Activated CD4-positive, alpha-beta T cell treated with anti-CD3 and anti-CD28 coated beads for 48 hours (primary cell): ENCODE measurements around the gene ADAMTS13.

Experiments used
- DNase-seq: peaks from one replicate; pipeline ENCODE4 v3.0.0-alpha.2; 2020

Gene ADAMTS13

GRCh38 chr9:133474215-133474614 is 52.0 kb downstream of the ADAMTS13 start:
- no peak for DNase-seq

DNA sequence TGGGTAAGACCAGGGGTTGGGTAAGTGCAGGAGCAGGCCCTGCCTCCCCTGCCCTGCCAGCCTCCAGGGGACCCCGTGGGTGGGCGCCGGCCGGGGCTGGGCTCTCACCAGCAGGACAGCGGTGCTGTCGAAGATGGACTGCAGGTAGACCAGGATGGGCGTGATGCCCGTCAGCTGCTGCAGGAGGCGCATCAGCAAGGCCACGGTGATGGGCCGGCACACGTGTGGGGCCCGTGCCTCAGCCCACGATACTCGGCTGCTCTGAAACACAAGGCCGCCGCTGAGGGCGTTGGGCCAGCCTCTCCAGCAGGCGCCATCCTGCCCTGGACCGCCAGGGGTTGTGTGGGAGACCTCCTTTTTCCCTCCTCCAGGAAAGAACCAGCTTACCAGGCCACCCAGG is 52.7 kb downstream of the ADAMTS13 start:
- no peak for DNase-seq

GRCh38 chr9:133475292-133476012 is 53.3 kb downstream of the ADAMTS13 start:
- no peak for DNase-seq

- DNase-seq, result no peak
These were observed 54.1 kb downstream of the ADAMTS13 start for GRCh38 chr9:133476036-133476931.

GRCh38 chr9:133476941-133477340 is 54.8 kb downstream of the ADAMTS13 start:
- no peak for DNase-seq

DNA sequence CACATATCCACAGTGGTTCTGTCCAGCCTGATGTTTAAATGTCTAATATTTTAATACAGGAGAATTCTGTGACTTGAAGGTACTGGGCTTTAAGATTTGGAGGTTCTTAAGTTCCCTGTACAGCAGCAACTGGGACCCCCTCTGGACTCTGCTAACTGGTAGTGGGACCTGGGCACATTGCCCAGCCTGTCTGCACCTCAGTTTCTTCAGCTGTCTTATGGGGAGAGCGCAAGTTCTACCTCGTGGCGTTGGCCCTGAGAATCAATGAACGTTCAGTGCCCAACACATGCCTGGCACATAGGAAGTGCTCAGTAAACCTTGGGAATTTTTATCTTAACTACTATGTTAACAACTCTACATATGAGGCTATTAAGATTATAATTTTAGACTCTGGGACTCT is 55.3 kb downstream of the ADAMTS13 start:
- DNase-seq, result no peak

GRCh38 chr9:133477992-133478850 is 56.1 kb downstream of the ADAMTS13 start:
- DNase-seq, result peak; percentile 15

DNA sequence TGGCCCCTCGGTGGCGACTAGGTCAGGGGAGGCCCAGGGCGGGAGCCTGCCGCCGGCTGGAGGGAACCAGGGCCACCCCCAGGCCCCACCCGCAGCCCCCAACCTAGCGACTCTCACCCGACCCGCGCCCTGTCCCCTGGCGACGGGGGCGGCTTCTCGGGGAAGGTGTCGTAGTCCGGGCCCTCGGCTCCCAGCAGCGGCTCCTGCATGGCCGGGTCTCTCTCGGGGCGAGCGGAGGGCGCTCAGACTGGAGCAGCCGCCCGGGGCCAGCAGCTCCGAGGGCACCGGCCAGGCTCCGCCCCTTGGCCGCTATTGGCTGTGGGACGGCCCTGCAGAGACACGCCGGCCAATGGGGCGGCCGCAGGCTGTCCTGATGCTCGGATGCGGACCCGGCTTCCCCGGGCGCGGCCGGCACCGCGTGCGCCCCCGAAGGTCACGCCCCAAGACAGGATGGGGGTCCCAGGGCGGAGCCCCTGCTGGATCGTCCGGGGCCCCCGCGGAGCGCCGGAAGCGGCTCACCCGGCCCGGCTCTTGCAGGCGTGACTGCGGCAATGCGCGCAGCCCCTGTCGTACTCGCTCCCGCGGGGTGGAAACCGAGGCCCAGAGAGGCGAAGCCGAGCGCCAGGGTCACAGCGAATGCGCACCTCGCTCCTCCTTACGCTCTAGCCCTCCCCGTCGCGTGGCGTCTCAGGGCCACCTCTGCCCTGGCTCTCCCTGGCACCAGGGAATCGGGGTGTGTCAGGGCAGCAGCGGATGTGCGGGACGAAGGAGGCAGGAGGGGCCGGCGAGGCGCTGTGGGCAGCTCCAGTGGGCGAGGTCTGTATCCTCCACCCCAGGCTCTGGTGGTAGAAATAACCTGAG is 56.9 kb downstream of the ADAMTS13 start, which contains the start of gene SLC2A6:
TSS of gene SLC2A6 (minus strand) at position 249 of the 861 bp plus-strand sequence. CDS start at position 209, 40 bp downstream.
- DNase-seq, result peak; percentile 85

- DNase-seq, result no peak
These were observed 61.4 kb downstream of the ADAMTS13 start for GRCh38 chr9:133483611-133484010.

- no peak for DNase-seq
These were observed 62.7 kb downstream of the ADAMTS13 start for GRCh38 chr9:133484671-133485437.

- DNase-seq, result no peak
These were observed 63.5 kb downstream of the ADAMTS13 start for GRCh38 chr9:133485531-133486260.

- DNase-seq, result no peak
These were observed 65.2 kb downstream of the ADAMTS13 start for GRCh38 chr9:133487331-133487725.

GRCh38 chr9:133488686-133489252 is 66.6 kb downstream of the ADAMTS13 start:
- no peak for DNase-seq

GRCh38 chr9:133489253-133490190 is 67.4 kb downstream of the ADAMTS13 start:
- no peak for DNase-seq

DNA sequence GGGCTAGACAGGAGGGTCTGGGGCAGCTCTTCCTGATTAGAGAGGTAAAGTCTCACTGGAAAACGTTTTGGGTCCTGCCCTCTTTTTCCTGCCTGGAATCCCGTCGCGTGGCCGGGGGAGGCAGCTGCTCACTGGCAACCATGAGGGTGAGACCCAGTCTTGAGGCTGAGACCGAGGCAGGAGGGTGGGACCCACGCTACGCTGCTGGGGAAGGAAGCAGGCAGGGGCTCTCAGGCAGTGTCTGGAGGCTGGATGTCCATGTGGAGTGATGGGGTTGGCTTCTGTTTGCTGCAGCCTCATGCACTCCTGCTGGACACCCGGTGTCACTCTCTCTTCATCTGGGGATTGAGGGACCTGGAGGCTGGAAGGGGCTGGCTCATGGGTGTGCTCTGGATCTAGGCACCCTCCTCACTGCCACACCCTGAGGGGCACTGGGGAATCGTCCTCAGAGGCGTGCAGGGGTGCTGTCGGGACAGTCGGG is 68.1 kb downstream of the ADAMTS13 start:
- DNase-seq, result no peak

DNA sequence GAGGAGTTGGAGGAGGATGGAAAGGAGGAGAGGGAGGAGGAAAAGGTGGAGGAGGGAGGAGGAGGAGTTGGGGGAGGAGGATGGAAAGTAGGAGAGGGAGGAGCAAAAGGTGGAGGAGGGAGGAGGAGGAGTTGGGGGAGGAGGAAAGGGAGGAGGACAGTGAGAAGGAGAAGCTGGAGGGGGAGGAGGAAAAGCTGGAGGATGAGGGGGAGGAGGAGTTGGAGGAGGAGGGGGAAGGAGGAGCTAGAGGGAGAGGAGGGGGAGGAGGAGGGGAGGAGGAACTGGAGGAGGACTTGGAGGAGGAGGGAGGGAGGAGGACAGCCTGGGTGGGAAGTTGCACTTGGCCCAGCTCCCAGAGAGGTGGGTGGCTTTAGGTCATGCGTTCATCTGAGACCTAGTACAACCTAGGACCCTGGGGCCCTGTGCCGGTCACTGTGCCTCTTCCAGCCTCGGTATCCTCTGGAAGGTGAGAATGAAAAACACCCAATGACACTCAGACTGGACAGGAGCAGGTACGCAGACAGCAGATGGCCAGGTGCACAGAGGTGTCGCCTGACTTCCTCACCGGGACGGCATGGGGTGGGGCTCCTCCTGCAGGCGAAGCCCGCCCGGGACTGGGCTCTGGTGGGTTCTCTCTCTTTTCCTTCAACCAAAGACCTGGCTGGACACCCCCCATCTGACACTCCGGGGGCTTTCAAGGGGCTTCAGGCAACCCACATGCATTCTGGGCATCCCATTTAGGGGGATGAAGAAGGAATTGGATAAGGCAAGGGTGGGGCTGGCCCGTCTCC is 68.9 kb downstream of the ADAMTS13 start:
- no peak for DNase-seq

DNA sequence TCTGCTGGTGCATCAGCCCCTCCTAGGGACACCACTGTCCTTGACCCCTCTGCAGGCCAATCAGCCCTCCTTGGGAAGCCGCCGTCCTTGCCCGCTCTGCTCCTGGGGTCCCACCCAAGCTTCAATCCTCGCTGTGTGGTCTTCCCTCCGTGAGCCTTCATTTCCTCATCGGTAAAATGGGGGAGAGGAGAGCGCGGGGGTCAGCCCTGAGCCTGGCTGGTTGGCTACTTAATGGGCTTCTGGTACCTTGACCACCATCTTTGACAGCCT is 69.4 kb downstream of the ADAMTS13 start:
- no peak for DNase-seq
